Glutamatergic neuron (in vitro differentiated cells): ENCODE measurements around the gene PAX7. TPM values are rescaled to one million over a fixed set of nuclear protein-coding genes. Genes with fewer than 3 reads are reported as not detected.

Source experiments
- DNase-seq: peaks from one replicate; pipeline ENCODE4 v3.0.0; 2022
- H3K27ac Mint-ChIP-seq: one replicate; pipeline ENCODE4 v1.8.0; 2020; ENCODE audit warnings: mild to moderate bottlenecking, mixed read lengths, inconsistent platforms; ENCODE audit not compliant: unreplicated experiment
- H3K27me3 Mint-ChIP-seq: one replicate; pipeline ENCODE4 v1.8.0; 2020; ENCODE audit warnings: mild to moderate bottlenecking, moderate library complexity, mixed read lengths, inconsistent platforms; ENCODE audit not compliant: unreplicated experiment
- H3K36me3 Mint-ChIP-seq: one replicate; pipeline ENCODE4 v1.8.0; 2020; ENCODE audit warnings: mild to moderate bottlenecking, mixed read lengths, inconsistent platforms; ENCODE audit not compliant: unreplicated experiment
- H3K4me1 Mint-ChIP-seq: one replicate; pipeline ENCODE4 v1.8.0; 2020; ENCODE audit warnings: mild to moderate bottlenecking, low read depth, mixed read lengths, inconsistent platforms; ENCODE audit not compliant: unreplicated experiment
- H3K4me3 Mint-ChIP-seq: one replicate; pipeline ENCODE4 v1.8.0; 2020; ENCODE audit warnings: mild to moderate bottlenecking, mixed read lengths, inconsistent platforms; ENCODE audit not compliant: unreplicated experiment
- H3K9me3 Mint-ChIP-seq: one replicate; pipeline ENCODE4 v1.8.0; 2020; ENCODE audit warnings: mild to moderate bottlenecking, moderate library complexity, mixed read lengths, inconsistent platforms; ENCODE audit not compliant: unreplicated experiment
- total RNA-seq: library from RNA; stranded (reverse); fragmentation: NEBNext Ultra II Directional; extraction: Animal tissue kit (Norgen Biotek cat#: 25700); gene quantifications from one replicate; pipeline ENCODE4 v1.2.1, GENCODE V29; 2021; ENCODE audit not compliant: unreplicated experiment
- TF ChIP-seq, protein P1 (sequence below): fragments of 200-600 bp; sonication (generic); IDR thresholded peaks from one replicate; pipeline ENCODE4 v1.5.0; 2021; ENCODE audit not compliant: partially characterized antibody, unreplicated experiment

The PAX7 gene
- total RNA-seq, 1 donor from 2014 or later, result 0.07 TPM

DNA sequence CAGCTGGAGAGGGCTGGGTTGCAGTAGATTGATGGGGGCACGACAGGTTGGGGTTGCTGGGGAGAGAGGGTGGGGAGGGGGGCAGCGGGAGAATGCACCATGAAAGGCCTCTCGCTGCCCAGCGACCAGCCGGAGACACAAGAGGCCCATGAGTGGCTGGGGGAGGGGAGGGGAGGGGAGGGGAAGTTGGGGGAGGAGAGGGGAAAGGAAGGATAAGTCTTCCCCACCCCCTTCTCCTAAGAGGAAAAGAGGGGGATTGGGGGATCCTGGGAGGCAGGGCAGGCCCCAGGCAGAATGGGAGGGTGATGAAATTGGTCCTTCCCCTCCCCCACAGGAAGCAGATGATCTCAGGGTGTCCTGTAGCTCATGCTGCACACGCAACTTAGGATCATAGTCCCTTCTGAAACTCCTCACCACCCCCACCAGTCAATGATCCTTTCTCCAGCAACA, 45.7 kb downstream of the PAX7 start:
- H3K4me3 Mint-ChIP-seq, result no peak overlapping the region
- TF ChIP-seq, protein P1, sequence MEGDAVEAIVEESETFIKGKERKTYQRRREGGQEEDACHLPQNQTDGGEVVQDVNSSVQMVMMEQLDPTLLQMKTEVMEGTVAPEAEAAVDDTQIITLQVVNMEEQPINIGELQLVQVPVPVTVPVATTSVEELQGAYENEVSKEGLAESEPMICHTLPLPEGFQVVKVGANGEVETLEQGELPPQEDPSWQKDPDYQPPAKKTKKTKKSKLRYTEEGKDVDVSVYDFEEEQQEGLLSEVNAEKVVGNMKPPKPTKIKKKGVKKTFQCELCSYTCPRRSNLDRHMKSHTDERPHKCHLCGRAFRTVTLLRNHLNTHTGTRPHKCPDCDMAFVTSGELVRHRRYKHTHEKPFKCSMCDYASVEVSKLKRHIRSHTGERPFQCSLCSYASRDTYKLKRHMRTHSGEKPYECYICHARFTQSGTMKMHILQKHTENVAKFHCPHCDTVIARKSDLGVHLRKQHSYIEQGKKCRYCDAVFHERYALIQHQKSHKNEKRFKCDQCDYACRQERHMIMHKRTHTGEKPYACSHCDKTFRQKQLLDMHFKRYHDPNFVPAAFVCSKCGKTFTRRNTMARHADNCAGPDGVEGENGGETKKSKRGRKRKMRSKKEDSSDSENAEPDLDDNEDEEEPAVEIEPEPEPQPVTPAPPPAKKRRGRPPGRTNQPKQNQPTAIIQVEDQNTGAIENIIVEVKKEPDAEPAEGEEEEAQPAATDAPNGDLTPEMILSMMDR, result no peak
- DNase-seq, result no peak
- no peaks in the 10 kb centered on the region for H3K36me3 Mint-ChIP-seq
- peaks cover 5% of the 10 kb centered on the region for H3K9me3 Mint-ChIP-seq
- H3K27me3 Mint-ChIP-seq, result peaks cover 2% of the 10 kb centered on the region
- H3K4me1 Mint-ChIP-seq, result peaks cover 15% of the 10 kb centered on the region
- no peak overlapping the region for H3K27ac Mint-ChIP-seq

DNA sequence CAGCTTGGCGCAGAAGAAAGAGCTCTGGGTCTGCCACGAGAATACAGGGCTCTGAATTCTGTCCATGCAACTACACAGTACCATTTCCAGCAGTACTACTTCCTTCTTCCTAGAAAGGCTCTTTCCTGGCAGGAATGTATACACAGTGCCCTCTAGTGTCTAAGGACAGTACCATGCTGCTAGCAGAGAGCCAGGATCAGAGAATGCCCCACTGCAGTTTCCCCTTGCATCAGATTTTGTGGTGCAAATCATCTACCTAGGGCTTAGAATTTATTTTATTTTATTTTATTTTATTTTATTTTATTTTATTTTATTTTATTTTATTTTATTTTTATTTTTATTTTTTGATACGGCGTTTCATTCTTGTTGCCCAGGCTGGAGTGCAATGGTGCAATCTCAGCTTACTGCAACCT, 50.8 kb downstream of the PAX7 start:
- H3K9me3 Mint-ChIP-seq, result peaks cover 2% of the 10 kb centered on the region
- H3K4me3 Mint-ChIP-seq, result no peak overlapping the region
- H3K27me3 Mint-ChIP-seq, result no peaks in the 10 kb centered on the region
- H3K27ac Mint-ChIP-seq, result peak overlapping the region; percentile 52
- TF ChIP-seq, protein P1, result peak; percentile 68
- no peak for DNase-seq
- no peaks in the 10 kb centered on the region for H3K4me1 Mint-ChIP-seq
- H3K36me3 Mint-ChIP-seq, result no peaks in the 10 kb centered on the region

- Mint-ChIP-seq H3K9me3 (peaks cover 3% of the 10 kb centered on the region), H3K4me1 (no peaks in the 10 kb centered on the region), H3K4me3 (no peak overlapping the region), H3K27me3 (no peaks in the 10 kb centered on the region), H3K36me3 (no peaks in the 10 kb centered on the region), H3K27ac (no peak overlapping the region)
- no peak for DNase-seq
- TF ChIP-seq, protein P1, result no peak
Measured at GRCh38 chr1:18682375-18682774, 51.7 kb downstream of the PAX7 start.

- Mint-ChIP-seq H3K27ac (no peak overlapping the region), H3K9me3 (peaks cover 3% of the 10 kb centered on the region), H3K4me1 (no peaks in the 10 kb centered on the region), H3K36me3 (no peaks in the 10 kb centered on the region), H3K27me3 (no peaks in the 10 kb centered on the region), H3K4me3 (no peak overlapping the region)
- TF ChIP-seq, protein P1, result no peak
- no peak for DNase-seq
Measured at GRCh38 chr1:18684303-18684702, 53.7 kb downstream of the PAX7 start.

DNA sequence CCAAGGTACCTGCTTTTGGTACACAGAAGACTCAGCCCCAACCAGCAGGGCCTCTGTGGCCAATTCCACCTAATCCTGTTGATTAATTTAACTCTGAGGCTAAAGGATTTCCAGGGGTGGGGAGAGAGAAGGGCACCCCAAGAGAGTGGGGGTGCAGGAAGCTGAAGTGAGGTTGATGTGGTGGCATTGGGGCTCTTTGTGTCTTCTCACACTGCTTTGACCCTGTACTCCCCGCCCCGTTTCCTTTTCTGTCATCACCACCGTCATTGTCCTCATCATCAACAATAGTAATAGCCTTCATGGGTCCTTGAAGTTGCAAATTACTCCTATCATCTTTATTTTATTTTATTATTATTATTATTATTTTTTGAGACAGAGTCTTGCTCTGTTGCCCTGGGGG, 55.9 kb downstream of the PAX7 start:
- Mint-ChIP-seq H3K27ac (no peak overlapping the region), H3K4me3 (no peak overlapping the region), H3K27me3 (no peaks in the 10 kb centered on the region), H3K36me3 (no peaks in the 10 kb centered on the region), H3K9me3 (peaks cover 1% of the 10 kb centered on the region), H3K4me1 (no peaks in the 10 kb centered on the region)
- TF ChIP-seq, protein P1, result no peak
- no peak for DNase-seq
